KMS-11 (cell line): ENCODE measurements around the gene CPZ.
"Not testable (repeated sequence)": the region's sequence is repeated elsewhere in the genome, so short reads cannot be mapped to it uniquely, and the experiment has no call there.

ENCODE experiments used
- H2AFZ ChIP-seq: fragments of 200-600 bp; sonication (generic); 2 replicates; pipeline ENCODE4 v1.6.1; 2016; ENCODE audit warnings: antibody characterized with exemption, mixed run types, low read depth
- H3K27ac ChIP-seq: fragments of 200-600 bp; sonication (generic); 2 replicates; pipeline ENCODE4 v1.6.1; 2016; ENCODE audit warnings: mild to moderate bottlenecking, mixed run types
- H3K27me3 ChIP-seq: fragments of 200-600 bp; sonication (generic); 2 replicates; pipeline ENCODE4 v1.6.1; 2017; ENCODE audit warnings: mild to moderate bottlenecking, low read depth, mixed run types, moderate library complexity; ENCODE audit not compliant: insufficient read depth
- H3K36me3 ChIP-seq: fragments of 200-600 bp; sonication (generic); 2 replicates; pipeline ENCODE4 v1.6.1; 2017; ENCODE audit warnings: mild to moderate bottlenecking, mixed run types; ENCODE audit not compliant: insufficient read depth
- H3K4me1 ChIP-seq: fragments of 200-600 bp; sonication (generic); 2 replicates; pipeline ENCODE4 v1.6.1; 2016; ENCODE audit warnings: mild to moderate bottlenecking, low read depth, mixed run types; ENCODE audit not compliant: poor library complexity, severe bottlenecking
- H3K4me2 ChIP-seq: fragments of 200-600 bp; sonication (generic); 2 replicates; pipeline ENCODE4 v1.7.0; 2016; ENCODE audit warnings: mild to moderate bottlenecking, mixed run types
- H3K4me3 ChIP-seq: fragments of 200-600 bp; sonication (generic); IDR thresholded peaks from 2 replicates; pipeline ENCODE4 v1.6.1; 2017; ENCODE audit warnings: low read depth, low read length, mixed read lengths; ENCODE audit not compliant: insufficient read depth
- H3K79me2 ChIP-seq: fragments of 200-600 bp; sonication (generic); 2 replicates; pipeline ENCODE4 v1.6.1; 2016; ENCODE audit warnings: low read depth, mixed run types; ENCODE audit not compliant: insufficient read depth
- H3K9ac ChIP-seq: fragments of 200-600 bp; sonication (generic); 2 replicates; pipeline ENCODE4 v1.6.1; 2016; ENCODE audit warnings: mild to moderate bottlenecking, mixed run types
- H4K20me1 ChIP-seq: fragments of 200-600 bp; sonication (generic); 2 replicates; pipeline ENCODE4 v1.6.1; 2016; ENCODE audit warnings: mild to moderate bottlenecking, mixed run types; ENCODE audit not compliant: insufficient read depth
- TF ChIP-seq, protein P1 (sequence below): fragments of 200-600 bp; sonication (generic); conservative IDR thresholded peaks from 2 replicates; pipeline ENCODE4 v1.6.1; 2017; ENCODE audit warnings: low read depth, mild to moderate bottlenecking, antibody characterized with exemption, low read length, moderate library complexity, mixed read lengths

CPZ gene

DNA sequence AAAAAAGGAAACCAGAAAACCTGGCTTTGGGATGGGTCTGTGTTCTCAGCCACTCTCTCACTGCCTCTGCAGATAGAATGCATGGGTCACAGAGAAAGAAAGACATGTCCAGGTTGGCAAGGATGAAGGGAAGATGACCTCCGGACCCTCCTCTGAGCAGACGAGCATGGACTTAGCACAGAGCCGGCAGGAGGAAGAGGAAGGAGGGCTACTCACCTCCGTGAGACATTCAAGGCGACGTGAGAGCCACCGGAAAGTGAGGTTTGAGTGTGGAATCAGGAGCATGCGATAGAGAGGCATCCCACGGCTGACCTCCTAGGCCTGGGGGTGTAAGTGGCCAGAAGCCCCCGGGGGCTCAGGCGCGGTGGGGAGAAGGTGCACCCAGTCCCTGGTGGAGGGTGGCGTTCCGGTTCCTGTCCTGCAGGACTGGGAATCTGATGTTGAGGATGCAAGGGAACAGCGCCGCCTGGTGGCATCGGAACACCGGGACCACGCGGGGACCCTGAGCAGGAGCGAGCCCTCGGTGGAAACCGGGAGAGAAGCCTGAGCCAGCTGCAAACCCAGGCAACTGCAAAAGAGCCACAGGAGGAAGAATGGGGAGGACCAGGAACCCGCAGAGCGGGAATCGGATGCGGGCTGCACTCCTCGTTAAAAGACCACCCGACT, 37.8 kb downstream of the CPZ start:
- not testable (repeated sequence) for H3K4me2 ChIP-seq, H3K4me3 ChIP-seq, H3K27ac ChIP-seq, H3K27me3 ChIP-seq, H3K4me1 ChIP-seq, H3K36me3 ChIP-seq, H3K9ac ChIP-seq, H4K20me1 ChIP-seq, H3K79me2 ChIP-seq, H2AFZ ChIP-seq

DNA sequence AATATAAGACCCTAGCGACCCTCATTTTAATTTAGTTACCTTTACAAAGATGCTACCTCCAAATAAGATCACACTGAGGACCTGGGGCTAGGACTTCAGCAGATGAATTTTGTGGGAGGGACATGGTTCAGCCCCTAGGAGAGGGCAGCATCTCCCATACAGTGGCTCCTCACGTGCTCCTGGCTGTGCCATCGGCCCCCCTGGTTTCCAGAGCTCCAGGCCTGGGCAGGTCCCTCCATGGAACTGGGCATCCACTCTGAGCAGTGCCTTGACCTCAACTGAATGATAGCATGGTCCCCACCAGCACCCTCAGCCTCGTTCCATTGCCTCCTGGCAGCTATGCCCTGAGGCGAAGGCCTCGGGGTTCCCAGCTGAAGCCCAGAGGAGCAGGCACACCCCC, 39.3 kb downstream of the CPZ start:
- not testable (repeated sequence) for H3K4me1 ChIP-seq, H2AFZ ChIP-seq

GRCh38 chr4:8634773-8635172, 42.2 kb downstream of the CPZ start:
- not testable (repeated sequence) for H3K9ac ChIP-seq, H3K27me3 ChIP-seq, H3K36me3 ChIP-seq, H4K20me1 ChIP-seq, H2AFZ ChIP-seq, H3K4me3 ChIP-seq, H3K79me2 ChIP-seq, H3K4me1 ChIP-seq, H3K27ac ChIP-seq, H3K4me2 ChIP-seq

More for the DNA sequence above, 39.3 kb downstream of the CPZ start:
- H3K9ac ChIP-seq, H3K27ac ChIP-seq, H3K4me2 ChIP-seq, H4K20me1 ChIP-seq, H3K36me3 ChIP-seq, H3K4me3 ChIP-seq, H3K27me3 ChIP-seq, H3K79me2 ChIP-seq: not testable (repeated sequence)

DNA sequence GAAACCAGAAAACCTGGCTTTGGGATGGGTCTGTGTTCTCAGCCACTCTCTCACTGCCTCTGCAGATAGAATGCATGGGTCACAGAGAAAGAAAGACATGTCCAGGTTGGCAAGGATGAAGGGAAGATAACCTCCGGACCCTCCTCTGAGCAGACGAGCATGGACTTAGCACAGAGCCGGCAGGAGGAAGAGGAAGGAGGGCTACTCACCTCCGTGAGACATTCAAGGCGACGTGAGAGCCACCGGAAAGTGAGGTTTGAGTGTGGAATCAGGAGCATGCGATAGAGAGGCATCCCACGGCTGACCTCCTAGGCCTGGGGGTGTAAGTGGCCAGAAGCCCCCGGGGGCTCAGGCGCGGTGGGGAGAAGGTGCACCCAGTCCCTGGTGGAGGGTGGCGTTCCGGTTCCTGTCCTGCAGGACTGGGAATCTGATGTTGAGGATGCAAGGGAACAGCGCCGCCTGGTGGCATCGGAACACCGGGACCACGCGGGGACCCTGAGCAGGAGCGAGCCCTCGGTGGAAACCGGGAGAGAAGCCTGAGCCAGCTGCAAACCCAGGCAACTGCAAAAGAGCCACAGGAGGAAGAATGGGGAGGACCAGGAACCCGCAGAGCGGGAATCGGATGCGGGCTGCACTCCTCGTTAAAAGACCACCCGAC, 43.5 kb downstream of the CPZ start:
- H3K27me3 ChIP-seq, H3K79me2 ChIP-seq, H3K4me3 ChIP-seq, H3K4me2 ChIP-seq, H3K4me1 ChIP-seq, H2AFZ ChIP-seq, H3K36me3 ChIP-seq, H4K20me1 ChIP-seq, H3K9ac ChIP-seq, H3K27ac ChIP-seq: not testable (repeated sequence)

DNA sequence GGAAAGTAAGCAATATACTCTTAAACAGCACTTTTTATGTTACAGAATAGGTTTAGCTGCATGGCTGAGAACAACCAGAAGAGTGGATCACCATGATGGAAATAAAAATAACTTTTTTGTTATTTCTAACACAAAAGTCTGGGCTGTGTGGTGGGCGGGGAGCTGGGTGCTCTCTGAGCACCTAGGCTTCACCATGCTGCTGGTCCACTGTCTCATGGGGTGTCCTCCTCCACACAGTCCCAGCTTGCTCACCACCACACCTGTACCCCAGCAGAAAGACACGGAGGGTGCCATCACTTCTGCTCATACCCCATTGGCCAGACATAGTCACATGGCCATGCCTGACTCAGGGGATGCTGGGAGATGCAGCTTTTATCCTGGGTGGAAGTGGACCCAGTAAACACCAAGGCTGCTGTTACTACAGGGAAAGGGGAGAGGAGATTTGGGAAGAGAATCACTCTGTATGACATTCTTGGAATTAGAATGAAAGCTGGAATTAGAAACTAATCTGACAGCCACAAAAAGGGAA, 45.0 kb downstream of the CPZ start:
- no peak overlapping the region for H3K27ac ChIP-seq

GRCh38 chr4:8639021-8639420, 46.5 kb downstream of the CPZ start:
- H3K27me3 ChIP-seq: no peaks in the 10 kb centered on the region
- TF ChIP-seq, protein P1, sequence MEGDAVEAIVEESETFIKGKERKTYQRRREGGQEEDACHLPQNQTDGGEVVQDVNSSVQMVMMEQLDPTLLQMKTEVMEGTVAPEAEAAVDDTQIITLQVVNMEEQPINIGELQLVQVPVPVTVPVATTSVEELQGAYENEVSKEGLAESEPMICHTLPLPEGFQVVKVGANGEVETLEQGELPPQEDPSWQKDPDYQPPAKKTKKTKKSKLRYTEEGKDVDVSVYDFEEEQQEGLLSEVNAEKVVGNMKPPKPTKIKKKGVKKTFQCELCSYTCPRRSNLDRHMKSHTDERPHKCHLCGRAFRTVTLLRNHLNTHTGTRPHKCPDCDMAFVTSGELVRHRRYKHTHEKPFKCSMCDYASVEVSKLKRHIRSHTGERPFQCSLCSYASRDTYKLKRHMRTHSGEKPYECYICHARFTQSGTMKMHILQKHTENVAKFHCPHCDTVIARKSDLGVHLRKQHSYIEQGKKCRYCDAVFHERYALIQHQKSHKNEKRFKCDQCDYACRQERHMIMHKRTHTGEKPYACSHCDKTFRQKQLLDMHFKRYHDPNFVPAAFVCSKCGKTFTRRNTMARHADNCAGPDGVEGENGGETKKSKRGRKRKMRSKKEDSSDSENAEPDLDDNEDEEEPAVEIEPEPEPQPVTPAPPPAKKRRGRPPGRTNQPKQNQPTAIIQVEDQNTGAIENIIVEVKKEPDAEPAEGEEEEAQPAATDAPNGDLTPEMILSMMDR: no peak
- no peaks in the 10 kb centered on the region for H3K36me3 ChIP-seq
- H4K20me1 ChIP-seq: no peaks in the 10 kb centered on the region
- no peak overlapping the region for H3K27ac ChIP-seq
- no peak overlapping the region for H3K9ac ChIP-seq
- H3K4me3 ChIP-seq: no peak overlapping the region
- no peak overlapping the region for H3K4me2 ChIP-seq
- no peaks in the 10 kb centered on the region for H3K79me2 ChIP-seq
- H2AFZ ChIP-seq: no peak overlapping the region
- H3K4me1 ChIP-seq: no peaks in the 10 kb centered on the region

More for the DNA sequence above, 45.0 kb downstream of the CPZ start:
- no peak overlapping the region for H3K4me2 ChIP-seq
- no peak overlapping the region for H2AFZ ChIP-seq
- H3K9ac ChIP-seq: no peak overlapping the region
- H4K20me1 ChIP-seq: no peaks in the 10 kb centered on the region
- no peaks in the 10 kb centered on the region for H3K36me3 ChIP-seq
- TF ChIP-seq, protein P1: no peak
- no peak overlapping the region for H3K4me3 ChIP-seq
- H3K79me2 ChIP-seq: no peaks in the 10 kb centered on the region
- no peaks in the 10 kb centered on the region for H3K4me1 ChIP-seq
- H3K27me3 ChIP-seq: no peaks in the 10 kb centered on the region
